Activated CD8-positive, alpha-beta T cell treated with anti-CD3 and anti-CD28 coated beads for 36 hours (primary cell): ENCODE measurements around the gene PTGER2. TPM values are rescaled to one million over a fixed set of nuclear protein-coding genes. Genes with fewer than 3 reads are reported as not detected.

ENCODE experiments used
- ATAC-seq: fragments of 200-7000 bp; cut with Tn5 transposase; one replicate; pipeline ENCODE4 v1.10.0; 2021; ENCODE audit warnings: mild to moderate bottlenecking, moderate library complexity
- CTCF ChIA-PET: fragments of 350-600 bp; sonication (Branson Sonifier 250); formaldehyde crosslinking; loops from one replicate; lab custom pipeline; 2021; ENCODE audit warnings: antibody characterized with exemption; lab: Charles Lee
- POLR2A ChIA-PET: fragments of 350-600 bp; sonication (Branson Sonifier 250); formaldehyde crosslinking; loops from one replicate; lab custom pipeline; 2021; ENCODE audit warnings: antibody characterized with exemption; lab: Charles Lee
- DNase-seq: peaks from one replicate; pipeline ENCODE4 v3.0.0-alpha.2; 2020
- H3K27ac Mint-ChIP-seq: one replicate; pipeline ENCODE4 v1.8.0; 2021; ENCODE audit warnings: mild to moderate bottlenecking, mixed read lengths
- H3K27me3 Mint-ChIP-seq: one replicate; pipeline ENCODE4 v1.8.0; 2021; ENCODE audit warnings: mixed read lengths
- H3K36me3 Mint-ChIP-seq: one replicate; pipeline ENCODE4 v1.8.0; 2021; ENCODE audit warnings: low read depth, mixed read lengths
- H3K4me1 Mint-ChIP-seq: one replicate; pipeline ENCODE4 v1.8.0; 2021; ENCODE audit warnings: low read depth, mixed read lengths
- H3K4me3 Mint-ChIP-seq: one replicate; pipeline ENCODE4 v1.8.0; 2021; ENCODE audit warnings: mild to moderate bottlenecking, moderate library complexity, mixed read lengths
- H3K9me3 Mint-ChIP-seq: one replicate; pipeline ENCODE4 v1.8.0; 2021; ENCODE audit warnings: mixed read lengths
- intact Hi-C: fragments of 100-400 bp; cut with micrococcal nuclease; formaldehyde crosslinking; loops from one replicate; pipeline ENCODE4 v1.10.0; 2022
- total RNA-seq, 2 experiments: library from RNA; stranded (reverse); gene quantifications; one replicate each; pipeline ENCODE4 v1.2.3, GENCODE V29; 2021
- TF ChIP-seq, protein P1 (sequence below): fragments of 200-600 bp; IDR thresholded peaks from one replicate; pipeline ENCODE4 v1.8.0; 2022; ENCODE audit warnings: antibody characterized with exemption, mild to moderate bottlenecking

The PTGER2 gene
- total RNA-seq, 2 experiments from 2014 or later = 19.5 to 19.9 TPM

DNA sequence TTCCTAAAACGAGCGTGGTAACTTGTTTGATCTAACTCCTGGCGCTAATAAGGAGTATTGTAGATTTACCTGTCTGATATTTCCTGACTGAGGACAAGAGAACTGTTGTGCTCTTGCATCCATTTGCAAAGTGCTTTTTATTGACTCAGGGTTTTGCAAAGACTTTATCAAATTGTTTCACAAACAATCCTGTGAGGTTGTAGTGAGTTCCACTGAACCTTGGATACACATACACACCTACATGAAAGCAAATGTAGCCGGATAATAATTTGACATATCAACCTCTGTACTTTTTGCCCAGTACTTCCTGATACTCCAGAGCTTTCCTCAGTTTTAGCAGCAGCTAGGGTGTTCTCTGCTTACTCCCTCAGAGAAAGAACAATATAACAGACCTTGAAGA, 6.7 kb upstream of the PTGER2 start:
- peaks cover 3% of the 10 kb centered on the region for H3K27me3 Mint-ChIP-seq
- H3K4me1 Mint-ChIP-seq = peaks cover 53% of the 10 kb centered on the region
- H3K27ac Mint-ChIP-seq = peak overlapping the region; percentile 55
- no peak for DNase-seq
- intact Hi-C loops = no loop called here
- H3K9me3 Mint-ChIP-seq = no peaks in the 10 kb centered on the region
- no peak overlapping the region for H3K4me3 Mint-ChIP-seq
- ChIA-PET POLR2A (no interaction called here), CTCF (interaction anchor here (0.8 to 2.6 kb wide), 3 partner anchors 9 to 12 kb away, joined by 3 to 7 read pairs (median 4); no protein-coding TSS in a partner anchor)
- TF ChIP-seq, protein P1, sequence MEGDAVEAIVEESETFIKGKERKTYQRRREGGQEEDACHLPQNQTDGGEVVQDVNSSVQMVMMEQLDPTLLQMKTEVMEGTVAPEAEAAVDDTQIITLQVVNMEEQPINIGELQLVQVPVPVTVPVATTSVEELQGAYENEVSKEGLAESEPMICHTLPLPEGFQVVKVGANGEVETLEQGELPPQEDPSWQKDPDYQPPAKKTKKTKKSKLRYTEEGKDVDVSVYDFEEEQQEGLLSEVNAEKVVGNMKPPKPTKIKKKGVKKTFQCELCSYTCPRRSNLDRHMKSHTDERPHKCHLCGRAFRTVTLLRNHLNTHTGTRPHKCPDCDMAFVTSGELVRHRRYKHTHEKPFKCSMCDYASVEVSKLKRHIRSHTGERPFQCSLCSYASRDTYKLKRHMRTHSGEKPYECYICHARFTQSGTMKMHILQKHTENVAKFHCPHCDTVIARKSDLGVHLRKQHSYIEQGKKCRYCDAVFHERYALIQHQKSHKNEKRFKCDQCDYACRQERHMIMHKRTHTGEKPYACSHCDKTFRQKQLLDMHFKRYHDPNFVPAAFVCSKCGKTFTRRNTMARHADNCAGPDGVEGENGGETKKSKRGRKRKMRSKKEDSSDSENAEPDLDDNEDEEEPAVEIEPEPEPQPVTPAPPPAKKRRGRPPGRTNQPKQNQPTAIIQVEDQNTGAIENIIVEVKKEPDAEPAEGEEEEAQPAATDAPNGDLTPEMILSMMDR = no peak
- ATAC-seq = no peak
- peaks cover 5% of the 10 kb centered on the region for H3K36me3 Mint-ChIP-seq

DNA sequence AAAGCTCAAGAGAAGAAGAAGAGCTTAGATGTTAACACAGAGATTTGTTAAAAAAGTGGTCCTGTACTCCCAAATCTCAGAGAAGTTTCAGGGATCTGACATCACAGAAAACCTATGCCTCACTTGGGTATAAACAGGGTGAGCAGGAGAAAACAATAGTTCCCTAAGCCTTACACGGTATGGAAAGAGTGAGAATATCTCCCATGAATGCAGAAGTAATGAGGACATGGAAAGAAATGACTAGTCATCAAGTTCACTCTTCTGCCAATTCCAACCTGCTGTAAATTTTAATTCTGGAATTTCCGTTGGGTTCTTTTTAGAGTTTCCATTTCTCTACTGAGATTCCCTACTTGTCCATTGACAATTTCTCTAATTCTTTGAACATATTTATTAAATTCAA, 6.2 kb upstream of the PTGER2 start:
- DNase-seq = no peak
- Mint-ChIP-seq H3K27me3 (peaks cover 5% of the 10 kb centered on the region), H3K27ac (peak overlapping the region; percentile 55), H3K9me3 (no peaks in the 10 kb centered on the region), H3K36me3 (peaks cover 5% of the 10 kb centered on the region), H3K4me3 (no peak overlapping the region), H3K4me1 (peaks cover 54% of the 10 kb centered on the region)
- ChIA-PET POLR2A (no interaction called here), CTCF (interaction anchor here (0.8 to 2.6 kb wide), 2 partner anchors 9 to 11 kb away, joined by 4 to 7 read pairs; no protein-coding TSS in a partner anchor)
- TF ChIP-seq, protein P1 = no peak
- intact Hi-C loops = no loop called here
- no peak for ATAC-seq

DNA sequence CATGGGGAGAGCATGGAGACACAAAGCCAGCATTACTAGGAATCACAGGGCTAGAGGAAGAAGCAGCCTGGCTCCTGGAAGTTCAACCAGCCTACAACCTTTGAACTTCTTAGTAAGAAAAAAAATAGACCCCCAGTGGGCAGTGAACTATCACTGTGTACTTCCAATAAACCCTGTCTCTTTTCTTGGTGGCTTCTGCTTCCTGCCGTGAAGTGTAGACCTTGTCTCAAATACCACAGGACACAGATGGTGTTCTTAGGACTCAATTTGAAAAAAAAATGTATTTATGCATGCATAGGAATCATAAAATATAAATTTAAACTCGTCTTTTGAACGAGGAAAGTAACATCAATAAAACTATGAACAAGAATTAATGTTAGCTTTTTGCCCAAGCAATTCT, 3.6 kb upstream of the PTGER2 start:
- H3K27me3 Mint-ChIP-seq = peaks cover 13% of the 10 kb centered on the region
- ATAC-seq (no peak), DNase-seq (no peak)
- H3K9me3 Mint-ChIP-seq = no peaks in the 10 kb centered on the region
- TF ChIP-seq, protein P1 = no peak
- H3K27ac Mint-ChIP-seq = peak overlapping the region; percentile 48
- intact Hi-C loops = no loop called here
- peaks cover 60% of the 10 kb centered on the region for H3K4me1 Mint-ChIP-seq
- ChIA-PET CTCF (interaction anchor here (1.1 to 2.1 kb wide), 3 partner anchors 9 to 11 kb away, joined by 5 to 8 read pairs (median 6); no protein-coding TSS in a partner anchor), POLR2A (interaction anchor here (0.6 to 1.2 kb wide), 2 partner anchors 8 to 10 kb away, joined by 3 read pairs; no protein-coding TSS in a partner anchor)
- H3K36me3 Mint-ChIP-seq = peaks cover 12% of the 10 kb centered on the region
- H3K4me3 Mint-ChIP-seq = no peak overlapping the region

DNA sequence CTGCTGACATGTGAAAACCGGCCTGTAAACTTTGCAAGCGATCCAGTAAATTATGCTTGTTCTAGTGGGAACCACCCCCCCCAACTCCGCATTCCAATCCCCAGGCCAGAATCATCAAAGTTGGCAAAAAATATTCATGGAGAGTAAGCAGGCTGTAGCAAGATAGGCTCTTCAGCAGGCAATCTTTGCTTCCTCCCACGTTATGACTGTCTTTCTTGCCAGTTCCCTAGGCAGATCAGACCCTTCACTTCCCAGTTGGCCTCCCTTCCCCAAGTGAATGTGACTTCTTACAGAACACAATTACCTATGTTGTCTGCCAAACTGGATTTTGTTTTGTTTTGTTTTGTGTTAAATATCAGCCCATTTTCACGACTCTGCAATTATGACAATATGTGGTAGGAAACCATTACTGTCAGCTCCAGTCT, 1.2 kb upstream of the PTGER2 start:
- ATAC-seq (no peak), DNase-seq (no peak)
- Mint-ChIP-seq H3K4me3 (peak overlapping the region; percentile 90), H3K9me3 (no peaks in the 10 kb centered on the region), H3K4me1 (peaks cover 55% of the 10 kb centered on the region), H3K36me3 (peaks cover 23% of the 10 kb centered on the region), H3K27ac (peak overlapping the region; percentile 88), H3K27me3 (peaks cover 13% of the 10 kb centered on the region)
- ChIA-PET POLR2A (interaction anchor here (0.8 to 2.4 kb wide), 3 partner anchors 8 to 39 kb away, joined by 3 to 16 read pairs (median 8); no protein-coding TSS in a partner anchor), CTCF (interaction anchor here (0.8 kb wide), 1 partner anchor 13 kb away, joined by 3 read pairs; no protein-coding TSS in a partner anchor)
- intact Hi-C loops = no loop called here
- TF ChIP-seq, protein P1 = no peak

DNA sequence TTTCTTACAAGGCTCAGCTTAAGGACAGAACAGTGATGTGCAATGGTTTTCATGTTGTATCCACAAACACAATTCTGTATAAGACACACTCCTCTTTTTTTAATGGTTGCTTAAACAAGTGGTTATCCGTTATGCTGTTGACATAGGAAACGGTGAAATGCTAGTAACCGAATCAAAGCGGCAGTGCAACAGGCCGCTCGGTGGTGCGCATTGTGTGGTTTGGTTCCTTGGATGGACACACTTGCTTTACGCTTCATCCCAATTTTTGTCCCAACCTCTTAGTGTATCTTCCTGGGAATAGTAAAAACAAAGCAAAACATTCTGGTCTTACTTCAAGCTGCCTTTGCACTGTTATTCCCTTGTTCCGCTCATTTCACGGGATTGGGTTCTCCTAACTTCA, 650 bp upstream of the PTGER2 start:
- Mint-ChIP-seq H3K27ac (peak overlapping the region; percentile 88), H3K4me3 (peak overlapping the region; percentile 90), H3K4me1 (peaks cover 53% of the 10 kb centered on the region), H3K9me3 (no peaks in the 10 kb centered on the region), H3K36me3 (peaks cover 26% of the 10 kb centered on the region), H3K27me3 (peaks cover 13% of the 10 kb centered on the region)
- POLR2A ChIA-PET = interaction anchor here (0.6 to 2.4 kb wide), 7 partner anchors 9 to 38 kb away, joined by 3 to 16 read pairs (median 3); no protein-coding TSS in a partner anchor
- ATAC-seq (no peak), DNase-seq (no peak)
- TF ChIP-seq, protein P1 = no peak
- CTCF ChIA-PET = interaction anchor here (0.7 to 1.2 kb wide), 2 partner anchors 13 to 44 kb away, joined by 3 to 4 read pairs; no protein-coding TSS in a partner anchor
- intact Hi-C loops = no loop called here
